H9 (cell line): ENCODE results near the gene NUP155. TPM values are rescaled to one million over a fixed set of nuclear protein-coding genes. Genes with fewer than 3 reads are reported as not detected.

Experiments used
- DNase-seq: peaks from one replicate; pipeline ENCODE4 v3.0.0-alpha.2; 2017
- H2AFZ ChIP-seq: one replicate; pipeline ENCODE4 v1.6.1; 2013; ENCODE audit warnings: mild to moderate bottlenecking, low read length, control low read depth, moderate library complexity
- H2AK5ac ChIP-seq: 2 replicates; pipeline ENCODE4 v1.6.1; 2013; ENCODE audit warnings: low read length, control low read depth, mixed read lengths; ENCODE audit not compliant: insufficient read length
- H2BK120ac ChIP-seq: one replicate; pipeline ENCODE4 v1.6.1; 2013; ENCODE audit warnings: low read depth, mild to moderate bottlenecking, low read length, control low read depth, inconsistent platforms; ENCODE audit not compliant: poor library complexity, severe bottlenecking
- H2BK12ac ChIP-seq: 2 replicates; pipeline ENCODE4 v1.6.1; 2013; ENCODE audit warnings: low read length, control low read depth, mixed read lengths, low read depth; ENCODE audit not compliant: insufficient read length
- H2BK15ac ChIP-seq: 2 replicates; pipeline ENCODE4 v1.6.1; 2013; ENCODE audit warnings: low read depth, low read length, control low read depth
- H2BK20ac ChIP-seq: one replicate; pipeline ENCODE4 v1.6.1; 2013; ENCODE audit warnings: low read depth, mild to moderate bottlenecking, low read length, control low read depth, inconsistent platforms; ENCODE audit not compliant: poor library complexity, severe bottlenecking
- H2BK5ac ChIP-seq: 2 replicates; pipeline ENCODE4 v1.6.1; 2013; ENCODE audit warnings: low read length, control low read depth, mixed read lengths; ENCODE audit not compliant: insufficient read length
- H3K14ac ChIP-seq: 2 replicates; pipeline ENCODE4 v1.6.1; 2013; ENCODE audit warnings: low read length, control low read depth; ENCODE audit not compliant: insufficient read depth
- H3K18ac ChIP-seq: 2 replicates; pipeline ENCODE4 v1.6.1; 2013; ENCODE audit warnings: low read depth, mild to moderate bottlenecking, mixed read lengths, low read length, control low read depth; ENCODE audit not compliant: insufficient read length
- H3K23ac ChIP-seq: 2 replicates; pipeline ENCODE4 v1.6.1; 2013; ENCODE audit warnings: low read length, control low read depth, mixed read lengths, low read depth; ENCODE audit not compliant: insufficient read length
- H3K23me2 ChIP-seq: 2 replicates; pipeline ENCODE4 v1.6.1; 2013; ENCODE audit warnings: low read depth, mild to moderate bottlenecking, mixed read lengths, low read length, control low read depth; ENCODE audit not compliant: insufficient read length, poor library complexity, severe bottlenecking
- H3K27ac ChIP-seq: 2 replicates; pipeline ENCODE4 v1.5.1; 2013; ENCODE audit warnings: low read length, control low read depth, mixed read lengths, low read depth; ENCODE audit not compliant: insufficient read length
- H3K27me3 ChIP-seq: 2 replicates; pipeline ENCODE4 v1.6.1; 2013; ENCODE audit warnings: low read length, control low read depth, inconsistent platforms; ENCODE audit not compliant: insufficient read depth
- H3K4ac ChIP-seq: 2 replicates; pipeline ENCODE4 v1.6.1; 2013; ENCODE audit warnings: low read depth, mild to moderate bottlenecking, control low read depth, inconsistent platforms, low read length, moderate library complexity
- H3K4me1 ChIP-seq: 2 replicates; pipeline ENCODE4 v1.6.1; 2013; ENCODE audit warnings: low read length, control low read depth, inconsistent platforms; ENCODE audit not compliant: insufficient read depth
- H3K4me2 ChIP-seq: 2 replicates; pipeline ENCODE4 v1.6.1; 2013; ENCODE audit warnings: low read length, control low read depth, mixed read lengths; ENCODE audit not compliant: insufficient read length, insufficient read depth
- H3K56ac ChIP-seq: 2 replicates; pipeline ENCODE4 v1.6.1; 2013; ENCODE audit warnings: low read depth, mild to moderate bottlenecking, mixed read lengths, low read length, control low read depth; ENCODE audit not compliant: insufficient read length
- H3K79me1 ChIP-seq: 2 replicates; pipeline ENCODE4 v1.6.1; 2013; ENCODE audit warnings: low read depth, mild to moderate bottlenecking, moderate library complexity, low read length, control low read depth, inconsistent platforms; ENCODE audit not compliant: insufficient read depth, poor library complexity, severe bottlenecking
- H3K79me2 ChIP-seq: 2 replicates; pipeline ENCODE4 v1.6.1; 2013; ENCODE audit warnings: low read length, control low read depth, inconsistent platforms; ENCODE audit not compliant: insufficient read depth
- H3K9ac ChIP-seq: 2 replicates; pipeline ENCODE4 v1.6.1; 2013; ENCODE audit warnings: low read length, control low read depth, mixed read lengths; ENCODE audit not compliant: insufficient read length; ENCODE audit errors: extremely low read depth
- H3K9me3 ChIP-seq: one replicate; pipeline ENCODE4 v1.6.1; 2013; ENCODE audit warnings: low read depth, low read length, inconsistent platforms; ENCODE audit not compliant: control insufficient read depth
- H3T11ph ChIP-seq: one replicate; pipeline ENCODE4 v1.6.1; 2013; ENCODE audit warnings: mild to moderate bottlenecking, low read length, control low read depth, inconsistent platforms
- H4K20me1 ChIP-seq: one replicate; pipeline ENCODE4 v1.6.1; 2013; ENCODE audit not compliant: control insufficient read depth, insufficient read length, insufficient read depth
- H4K5ac ChIP-seq: 2 replicates; pipeline ENCODE4 v1.6.1; 2013; ENCODE audit warnings: low read depth, mild to moderate bottlenecking, mixed read lengths, low read length, control low read depth; ENCODE audit not compliant: insufficient read length
- H4K8ac ChIP-seq: replicated peaks from 2 replicates; pipeline ENCODE4 v1.6.1; 2013; ENCODE audit warnings: low read length, control low read depth, mixed read lengths, low read depth; ENCODE audit not compliant: insufficient read length
- H4K91ac ChIP-seq: 2 replicates; pipeline ENCODE4 v1.6.1; 2013; ENCODE audit warnings: low read depth, mild to moderate bottlenecking, moderate library complexity, mixed read lengths, low read length, control low read depth; ENCODE audit not compliant: insufficient read length
- H3K27ac Mint-ChIP-seq, 3 experiments: 2 replicates in 2 of 3; 3 replicates in 1 of 3; pipeline ENCODE4 v1.8.0; 2020 to 2021; ENCODE audit warnings: mixed read lengths in 3 of 3, mild to moderate bottlenecking in 1 of 3, moderate library complexity in 1 of 3
- H3K27me3 Mint-ChIP-seq: 2 replicates; pipeline ENCODE4 v1.8.0; 2021; ENCODE audit warnings: low read depth, mild to moderate bottlenecking, moderate library complexity, mixed read lengths
- H3K36me3 Mint-ChIP-seq, 3 experiments: 2 replicates in 2 of 3; 3 replicates in 1 of 3; pipeline ENCODE4 v1.8.0; 2020 to 2021; ENCODE audit warnings: low read depth in 3 of 3, mixed read lengths in 3 of 3; ENCODE audit not compliant: insufficient read depth in 1 of 3
- H3K4me1 Mint-ChIP-seq, 2 experiments: 2 replicates each; pipeline ENCODE4 v1.8.0; 2020; ENCODE audit warnings: mixed read lengths in 2 of 2
- H3K4me3 Mint-ChIP-seq, 2 experiments: 2 replicates in 1 of 2; 3 replicates in 1 of 2; pipeline ENCODE4 v1.8.0; 2020 to 2021; ENCODE audit warnings: mild to moderate bottlenecking in 2 of 2, mixed read lengths in 2 of 2, moderate library complexity in 1 of 2
- H3K9me3 Mint-ChIP-seq, 2 experiments: 2 replicates in 1 of 2; 3 replicates in 1 of 2; pipeline ENCODE4 v1.8.0; 2020; ENCODE audit warnings: mild to moderate bottlenecking in 2 of 2, mixed read lengths in 2 of 2, moderate library complexity in 1 of 2
- CTCF ChIP-seq: fragments of 200-600 bp; sonication (generic); conservative IDR thresholded peaks from 3 replicates; pipeline ENCODE4 v1.8.0; 2021; ENCODE audit warnings: antibody characterized with exemption, mild to moderate bottlenecking
- WGBS: extraction: QIAGEN DNeasy Blood & Tissue Kit; methylation state at CpG from one replicate; pipeline ENCODE4 v1.1.7; 2013; ENCODE audit warnings: missing lambda C conversion rate, low lambda C conversion rate, mixed read lengths; ENCODE audit not compliant: insufficient read length; ENCODE audit errors: extremely low coverage; 5-methylcytosine and 5-hydroxymethylcytosine counted together
- total RNA-seq: library from RNA; stranded (reverse); gene quantifications from 2 replicates; pipeline ENCODE4 v1.2.1, GENCODE V29; 2021

Gene NUP155
- total RNA-seq, 1 experiment from 2014 or later, result 82.4 TPM

- H3K18ac ChIP-seq, result no peak overlapping the region
- no peaks in the 10 kb centered on the region for H3K79me1 ChIP-seq
- no peak overlapping the region for H4K91ac ChIP-seq
- H3K27me3 ChIP-seq, result no peaks in the 10 kb centered on the region
- no peak for TF ChIP-seq CTCF
- H3K4me2 ChIP-seq, result no peak overlapping the region
- no peak overlapping the region for H3K23ac ChIP-seq
- no peaks in the 10 kb centered on the region for H3K27me3 Mint-ChIP-seq
- no peak overlapping the region for H3K9ac ChIP-seq
- no peaks in the 10 kb centered on the region for H3K4me1 ChIP-seq
- H3K4me1 Mint-ChIP-seq, result peaks cover 3 to 6% of the 10 kb centered on the region in 2 experiments; a peak in 3 of 4 replicates
- no peak overlapping the region for H2BK15ac ChIP-seq
- no peak overlapping the region for H2BK20ac ChIP-seq
- no peak overlapping the region for H2AFZ ChIP-seq
- H4K5ac ChIP-seq, result no peak overlapping the region
- H3K9me3 Mint-ChIP-seq, result no peaks in the 10 kb centered on the region
- H4K20me1 ChIP-seq, result no peaks in the 10 kb centered on the region
- H3K27ac ChIP-seq, result no peak overlapping the region
- H3K14ac ChIP-seq, result no peak overlapping the region
- no peaks in the 10 kb centered on the region for H3K9me3 ChIP-seq
- H2BK120ac ChIP-seq, result no peak overlapping the region
- no peak overlapping the region for H2BK12ac ChIP-seq
- no peak overlapping the region for H3K27ac Mint-ChIP-seq
- H2AK5ac ChIP-seq, result no peak overlapping the region
- no peak for DNase-seq
- no peak overlapping the region for H3K4me3 Mint-ChIP-seq
- no peaks in the 10 kb centered on the region for H3K79me2 ChIP-seq
- H4K8ac ChIP-seq, result no peak overlapping the region
- peaks cover 14 to 55% (median 39%) of the 10 kb centered on the region in 3 experiments; a peak in 6 of 7 replicates for H3K36me3 Mint-ChIP-seq
- no peaks in the 10 kb centered on the region for H3K23me2 ChIP-seq
- no peak overlapping the region for H3K56ac ChIP-seq
- no peak overlapping the region for H2BK5ac ChIP-seq
- H3K4ac ChIP-seq, result no peak overlapping the region
- H3T11ph ChIP-seq, result no peak overlapping the region
- no CpG with 5 or more reads among the region's 5 CpGs for WGBS
These were observed 25.4 kb upstream of the NUP155 start for GRCh38 chr5:37396352-37396751.
